Stimulated activated CD8-positive, alpha-beta memory T cell treated with anti-CD3 and anti-CD28 coated beads, Interleukin-4, amount 100 ng/mL, for 1 hour (primary cell): ENCODE results near the gene ABCG1.

Experiments
- DNase-seq, 2 donors: peaks; one replicate each; pipeline ENCODE4 v3.0.0-alpha.2; 2020; ENCODE audit warnings: low read depth in 2 of 2, low spot score in 1 of 2

ABCG1 gene

GRCh38 chr21:42191696-42192595, 27.0 kb upstream of the ABCG1 start:
- no peak for DNase-seq

- DNase-seq: peak; percentile 34 to 36
These were observed 25.7 kb upstream of the ABCG1 start for GRCh38 chr21:42193131-42193671.

GRCh38 chr21:42193721-42194120, 25.2 kb upstream of the ABCG1 start:
- DNase-seq: no peak

GRCh38 chr21:42194863-42195262, 24.1 kb upstream of the ABCG1 start:
- DNase-seq: no peak

GRCh38 chr21:42195378-42196031, 23.4 kb upstream of the ABCG1 start:
- no peak for DNase-seq

GRCh38 chr21:42198929-42199867, 19.7 kb upstream of the ABCG1 start:
- no peak for DNase-seq

- no peak for DNase-seq
These were observed 19.0 kb upstream of the ABCG1 start for GRCh38 chr21:42199868-42200463.

GRCh38 chr21:42200906-42201614, 17.9 kb upstream of the ABCG1 start:
- DNase-seq: no peak

GRCh38 chr21:42201615-42202161, 17.3 kb upstream of the ABCG1 start:
- no peak for DNase-seq

GRCh38 chr21:42202321-42202720, 16.6 kb upstream of the ABCG1 start:
- no peak for DNase-seq

GRCh38 chr21:42203321-42203720, 15.6 kb upstream of the ABCG1 start:
- no peak for DNase-seq

GRCh38 chr21:42203936-42204335, 15.0 kb upstream of the ABCG1 start:
- no peak for DNase-seq

- no peak for DNase-seq
These were observed 11.5 kb upstream of the ABCG1 start for GRCh38 chr21:42207426-42207825.

GRCh38 chr21:42208036-42208435, 10.9 kb upstream of the ABCG1 start:
- no peak for DNase-seq

GRCh38 chr21:42208801-42209490, 10.0 kb upstream of the ABCG1 start:
- no peak for DNase-seq

GRCh38 chr21:42209801-42210479, 9.0 kb upstream of the ABCG1 start:
- no peak for DNase-seq

- DNase-seq: no peak
These were observed 6.7 kb upstream of the ABCG1 start for GRCh38 chr21:42212266-42212665.

- no peak for DNase-seq
These were observed 5.7 kb upstream of the ABCG1 start for GRCh38 chr21:42213082-42213774.
